MM.1S (cell line): ENCODE measurements around the gene TRAPPC4.

ENCODE experiments used
- DNase-seq: peaks from one replicate; pipeline ENCODE4 v3.0.0-alpha.2; 2015
- H2AFZ ChIP-seq: fragments of 300-600 bp; sonication (generic); 2 replicates; pipeline ENCODE4 v1.6.0; 2016; ENCODE audit warnings: antibody characterized with exemption, low read length
- H3F3A ChIP-seq: fragments of 300-600 bp; sonication (generic); 2 replicates; pipeline ENCODE4 v1.6.1; 2016; ENCODE audit warnings: mild to moderate bottlenecking, antibody characterized with exemption, low read length, moderate library complexity, mixed read lengths; ENCODE audit not compliant: insufficient read depth
- H3K27ac ChIP-seq: fragments of 300-600 bp; sonication (generic); 2 replicates; pipeline ENCODE4 v1.5.1; 2016; ENCODE audit warnings: mild to moderate bottlenecking, low read length
- H3K27me3 ChIP-seq: fragments of 300-600 bp; sonication (generic); replicated peaks from 2 replicates; pipeline ENCODE4 v1.6.0; 2016; ENCODE audit warnings: low read length; ENCODE audit not compliant: insufficient read depth
- H3K36me3 ChIP-seq: fragments of 300-600 bp; sonication (generic); replicated peaks from 2 replicates; pipeline ENCODE4 v1.6.1; 2016; ENCODE audit warnings: mild to moderate bottlenecking, low read length, mixed read lengths; ENCODE audit not compliant: insufficient read depth
- H3K4me1 ChIP-seq: fragments of 300-600 bp; sonication (generic); 2 replicates; pipeline ENCODE4 v1.6.1; 2016; ENCODE audit warnings: low read length, mixed read lengths
- H3K4me2 ChIP-seq: fragments of 300-600 bp; sonication (generic); 2 replicates; pipeline ENCODE4 v1.6.0; 2016; ENCODE audit warnings: low read depth, low read length
- H3K4me3 ChIP-seq: fragments of 300-600 bp; sonication (generic); 2 replicates; pipeline ENCODE4 v1.5.1; 2016; ENCODE audit warnings: low read length, mixed read lengths
- H3K79me2 ChIP-seq: fragments of 300-600 bp; sonication (generic); 2 replicates; pipeline ENCODE4 v1.6.1; 2016; ENCODE audit warnings: mixed run types, low read length, mixed read lengths
- H3K9ac ChIP-seq: fragments of 300-600 bp; sonication (generic); 2 replicates; pipeline ENCODE4 v1.6.1; 2016; ENCODE audit warnings: low read length, mixed read lengths
- H3K9me2 ChIP-seq: fragments of 300-600 bp; sonication (generic); replicated peaks from 2 replicates; pipeline ENCODE4 v1.6.1; 2016; ENCODE audit warnings: mild to moderate bottlenecking, low read length, mixed read lengths; ENCODE audit not compliant: insufficient read depth
- H3K9me3 ChIP-seq: fragments of 300-600 bp; sonication (generic); replicated peaks from 2 replicates; pipeline ENCODE4 v1.6.1; 2016; ENCODE audit warnings: mild to moderate bottlenecking, low read length, mixed read lengths; ENCODE audit not compliant: insufficient read depth
- H4K20me1 ChIP-seq: fragments of 300-600 bp; sonication (generic); 2 replicates; pipeline ENCODE4 v1.6.1; 2016; ENCODE audit warnings: mild to moderate bottlenecking, low read length, moderate library complexity, mixed read lengths; ENCODE audit not compliant: insufficient read depth
- EZH2 ChIP-seq: fragments of 300-600 bp; sonication (generic); optimal IDR thresholded peaks from 2 replicates; pipeline ENCODE3; 2017; ENCODE audit warnings: low read depth, mild to moderate bottlenecking, antibody characterized with exemption, low read length, mixed read lengths
- EZH2phosphoT487 ChIP-seq: fragments of 300-600 bp; sonication (generic); IDR thresholded peaks from 2 replicates; pipeline ENCODE4 v1.6.1; 2018; ENCODE audit warnings: antibody characterized with exemption, low read length
- TF ChIP-seq, protein P1 (sequence below): fragments of 300-600 bp; sonication (generic); IDR thresholded peaks from 2 replicates; pipeline ENCODE4 v1.5.1; 2016; ENCODE audit warnings: antibody characterized with exemption, low read length, mixed read lengths

Gene TRAPPC4

DNA sequence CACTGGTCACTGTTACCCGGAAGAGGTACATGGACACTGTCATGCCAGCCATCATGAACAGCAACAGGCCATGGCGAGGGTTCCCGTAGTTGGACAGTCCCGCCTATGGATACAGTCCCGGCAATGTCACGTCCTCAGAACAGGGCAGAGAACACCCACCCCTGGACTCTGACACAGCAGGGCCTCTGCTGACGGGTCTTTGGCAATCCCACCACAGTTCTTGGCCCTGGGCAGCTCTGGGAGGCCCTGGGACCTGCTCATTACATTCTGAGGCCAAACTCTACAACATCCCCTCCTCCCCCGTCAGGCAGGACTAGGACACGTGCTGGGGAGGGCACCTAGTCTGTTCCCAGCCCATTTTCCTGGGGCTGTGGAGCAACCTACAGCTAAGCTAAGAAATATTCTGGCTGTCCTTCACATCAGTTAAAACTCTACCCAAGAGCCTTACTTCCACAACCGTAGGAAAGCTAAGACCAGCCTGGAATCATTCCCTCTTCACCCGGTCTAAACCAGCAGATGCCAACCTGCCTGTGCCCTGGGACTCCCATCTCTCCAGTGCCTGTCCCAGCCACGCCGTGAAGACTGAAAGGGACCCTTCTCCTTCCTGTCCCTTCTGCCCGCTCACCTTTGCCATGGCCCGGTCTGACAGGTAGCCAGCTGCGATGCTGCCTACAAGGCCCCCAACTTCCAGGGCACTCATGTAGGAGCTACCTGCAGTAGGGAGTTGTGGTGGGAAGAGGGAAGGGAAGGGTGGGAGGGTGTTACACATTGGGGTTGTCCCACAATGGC is 7.6 kb downstream of the TRAPPC4 start:
- TF ChIP-seq EZH2phosphoT487 (no peak), EZH2 (no peak)
- TF ChIP-seq, protein P1, sequence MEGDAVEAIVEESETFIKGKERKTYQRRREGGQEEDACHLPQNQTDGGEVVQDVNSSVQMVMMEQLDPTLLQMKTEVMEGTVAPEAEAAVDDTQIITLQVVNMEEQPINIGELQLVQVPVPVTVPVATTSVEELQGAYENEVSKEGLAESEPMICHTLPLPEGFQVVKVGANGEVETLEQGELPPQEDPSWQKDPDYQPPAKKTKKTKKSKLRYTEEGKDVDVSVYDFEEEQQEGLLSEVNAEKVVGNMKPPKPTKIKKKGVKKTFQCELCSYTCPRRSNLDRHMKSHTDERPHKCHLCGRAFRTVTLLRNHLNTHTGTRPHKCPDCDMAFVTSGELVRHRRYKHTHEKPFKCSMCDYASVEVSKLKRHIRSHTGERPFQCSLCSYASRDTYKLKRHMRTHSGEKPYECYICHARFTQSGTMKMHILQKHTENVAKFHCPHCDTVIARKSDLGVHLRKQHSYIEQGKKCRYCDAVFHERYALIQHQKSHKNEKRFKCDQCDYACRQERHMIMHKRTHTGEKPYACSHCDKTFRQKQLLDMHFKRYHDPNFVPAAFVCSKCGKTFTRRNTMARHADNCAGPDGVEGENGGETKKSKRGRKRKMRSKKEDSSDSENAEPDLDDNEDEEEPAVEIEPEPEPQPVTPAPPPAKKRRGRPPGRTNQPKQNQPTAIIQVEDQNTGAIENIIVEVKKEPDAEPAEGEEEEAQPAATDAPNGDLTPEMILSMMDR, result no peak
- Histone ChIP-seq H3K9ac (no peak overlapping the region), H3K4me2 (no peak overlapping the region), H3K4me3 (no peak overlapping the region), H3K79me2 (peaks cover 87% of the 10 kb centered on the region), H3K27ac (no peak overlapping the region), H2AFZ (no peak overlapping the region), H3K9me3 (no peaks in the 10 kb centered on the region), H3K27me3 (no peaks in the 10 kb centered on the region), H3K4me1 (peaks cover 53% of the 10 kb centered on the region), H3K36me3 (no peaks in the 10 kb centered on the region), H3F3A (peaks cover 44% of the 10 kb centered on the region), H3K9me2 (no peaks in the 10 kb centered on the region), H4K20me1 (0 out of 2 replicates have a peak, but pooled peaks cover 2% of the 10 kb centered on the region)
- DNase-seq, result no peak

DNA sequence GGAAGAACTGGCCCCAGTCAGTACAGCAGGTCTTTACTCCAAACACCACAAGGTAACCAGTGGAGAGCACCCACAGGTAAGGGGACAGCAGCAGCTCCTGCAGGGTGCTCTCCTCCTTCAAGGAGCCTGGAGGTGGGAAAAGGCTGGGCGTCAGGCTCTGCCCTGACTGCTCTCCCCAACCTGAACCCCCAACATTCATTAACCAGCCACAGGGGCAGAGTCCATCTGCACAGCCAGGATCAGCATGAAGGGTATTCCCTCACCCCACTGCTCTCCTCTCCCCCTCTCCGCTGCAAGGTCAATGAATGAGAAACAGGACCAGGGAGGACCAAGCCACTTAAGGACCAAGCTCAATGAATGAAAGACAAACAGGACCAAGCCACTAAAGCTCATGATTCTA is 8.4 kb downstream of the TRAPPC4 start:
- Histone ChIP-seq H3K79me2 (peaks cover 80% of the 10 kb centered on the region), H3K9me3 (no peaks in the 10 kb centered on the region), H3K4me3 (no peak overlapping the region), H3K4me1 (peaks cover 45% of the 10 kb centered on the region), H2AFZ (no peak overlapping the region), H3F3A (peaks cover 37% of the 10 kb centered on the region), H3K9me2 (no peaks in the 10 kb centered on the region), H4K20me1 (no peaks in the 10 kb centered on the region), H3K27me3 (no peaks in the 10 kb centered on the region), H3K4me2 (no peak overlapping the region), H3K36me3 (no peaks in the 10 kb centered on the region), H3K9ac (no peak overlapping the region), H3K27ac (no peak overlapping the region)
- TF ChIP-seq EZH2phosphoT487, result no peak
- TF ChIP-seq, protein P1, result no peak
- TF ChIP-seq EZH2, result no peak
- no peak for DNase-seq

DNA sequence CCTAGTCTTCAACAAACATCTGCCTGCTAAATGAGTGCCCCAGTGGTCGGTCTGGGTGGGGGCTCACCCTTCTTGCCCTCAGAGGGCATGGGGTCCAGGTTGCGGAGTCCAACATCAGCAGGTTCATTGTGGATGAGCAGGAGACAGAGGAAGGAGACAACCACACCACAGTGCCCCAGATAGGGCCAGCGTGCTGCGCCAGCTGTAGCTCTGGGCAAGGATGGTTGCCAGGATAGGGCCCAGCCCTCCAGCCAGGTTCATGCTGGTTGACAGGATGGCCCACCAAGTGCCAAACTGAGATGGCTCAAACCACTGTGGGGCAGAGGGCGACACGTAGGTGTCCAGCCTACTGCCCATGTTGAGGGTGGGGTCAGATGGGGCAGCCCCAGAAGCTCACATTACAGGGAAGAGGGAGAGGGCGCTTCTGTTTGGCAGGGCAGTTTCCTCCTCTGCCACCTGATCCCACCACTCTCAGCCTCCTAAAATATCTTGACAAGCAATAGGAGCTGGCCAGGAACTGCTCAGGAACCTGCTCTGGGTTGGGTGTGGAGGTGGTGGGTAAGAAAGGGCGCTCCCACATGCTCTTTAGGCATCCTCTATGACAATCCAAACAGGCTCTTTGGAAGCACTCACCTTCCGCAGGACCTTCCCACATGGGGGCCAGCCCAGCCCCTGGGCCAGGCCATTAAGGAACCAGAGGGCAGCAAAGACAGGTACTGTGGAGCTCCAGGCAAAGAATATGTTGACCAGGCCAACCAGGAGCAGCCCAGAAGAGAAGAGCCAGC is 9.2 kb downstream of the TRAPPC4 start:
- Histone ChIP-seq H3K27me3 (no peaks in the 10 kb centered on the region), H4K20me1 (no peaks in the 10 kb centered on the region), H3K4me3 (no peak overlapping the region), H3K27ac (no peak overlapping the region), H3K4me2 (peak overlapping the region; percentile 100), H3K79me2 (peaks cover 76% of the 10 kb centered on the region), H3K9me3 (no peaks in the 10 kb centered on the region), H2AFZ (no peak overlapping the region), H3K9me2 (no peaks in the 10 kb centered on the region), H3K36me3 (no peaks in the 10 kb centered on the region), H3F3A (peaks cover 30% of the 10 kb centered on the region), H3K9ac (peak overlapping the region; percentile 91; the same call in 1 of the 2 replicates), H3K4me1 (peaks cover 41% of the 10 kb centered on the region)
- TF ChIP-seq EZH2 (no peak), EZH2phosphoT487 (no peak)
- TF ChIP-seq, protein P1, result no peak
- no peak for DNase-seq
